Nephron (organoid): ENCODE measurements around the gene MEF2A.
A peak's percentile ranks its signal among the peaks of the same experiment; 100 is the strongest.
"Not testable (repeated sequence)": the region's sequence is repeated elsewhere in the genome, so short reads cannot be mapped to it uniquely, and the experiment has no call there.

Experiments used
- H3K27ac Mint-ChIP-seq, 3 experiments: 2 replicates each; pipeline ENCODE4 v1.8.0; 2020; ENCODE audit warnings: mixed read lengths in 3 of 3, mild to moderate bottlenecking in 2 of 3, moderate library complexity in 1 of 3
- H3K27me3 Mint-ChIP-seq: 2 replicates; pipeline ENCODE4 v1.8.0; 2021; ENCODE audit warnings: low read depth, mild to moderate bottlenecking, moderate library complexity, mixed read lengths
- H3K36me3 Mint-ChIP-seq: 2 replicates; pipeline ENCODE4 v1.8.0; 2020; ENCODE audit warnings: low read depth, mixed read lengths
- H3K4me1 Mint-ChIP-seq: 2 replicates; pipeline ENCODE4 v1.8.0; 2020; ENCODE audit warnings: mixed read lengths
- H3K4me3 Mint-ChIP-seq, 3 experiments: 2 replicates each; pipeline ENCODE4 v1.8.0; 2020; ENCODE audit warnings: mild to moderate bottlenecking in 3 of 3, mixed read lengths in 3 of 3, moderate library complexity in 2 of 3
- H3K9me3 Mint-ChIP-seq: 2 replicates; pipeline ENCODE4 v1.8.0; 2020; ENCODE audit warnings: mixed read lengths
- TF ChIP-seq, protein P1 (sequence below), 3 experiments: fragments of 200-600 bp; sonication (generic); IDR thresholded peaks; one replicate each; pipeline ENCODE4 v1.5.0; 2021; ENCODE audit warnings: antibody characterized with exemption in 3 of 3; ENCODE audit not compliant: unreplicated experiment in 3 of 3

The MEF2A gene

DNA sequence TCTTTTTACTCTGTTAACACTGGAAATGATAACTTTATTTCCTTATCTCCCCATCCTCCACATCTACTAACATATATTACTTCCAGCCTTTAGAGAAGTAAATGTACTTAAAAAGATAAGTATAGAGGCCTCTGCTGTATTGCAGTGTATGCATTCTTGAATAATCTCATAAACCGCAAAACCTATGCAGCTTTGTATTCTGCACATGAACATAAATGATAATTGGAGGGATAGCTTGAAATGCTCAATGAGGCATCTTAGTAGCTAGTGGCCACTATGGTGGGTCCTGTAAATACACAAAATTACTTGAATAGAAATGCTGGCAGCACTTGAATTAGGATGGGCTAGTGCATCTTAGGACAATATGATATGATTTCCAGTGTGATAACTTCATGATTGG lies 90.4 kb downstream of the MEF2A start:
- TF ChIP-seq, protein P1, sequence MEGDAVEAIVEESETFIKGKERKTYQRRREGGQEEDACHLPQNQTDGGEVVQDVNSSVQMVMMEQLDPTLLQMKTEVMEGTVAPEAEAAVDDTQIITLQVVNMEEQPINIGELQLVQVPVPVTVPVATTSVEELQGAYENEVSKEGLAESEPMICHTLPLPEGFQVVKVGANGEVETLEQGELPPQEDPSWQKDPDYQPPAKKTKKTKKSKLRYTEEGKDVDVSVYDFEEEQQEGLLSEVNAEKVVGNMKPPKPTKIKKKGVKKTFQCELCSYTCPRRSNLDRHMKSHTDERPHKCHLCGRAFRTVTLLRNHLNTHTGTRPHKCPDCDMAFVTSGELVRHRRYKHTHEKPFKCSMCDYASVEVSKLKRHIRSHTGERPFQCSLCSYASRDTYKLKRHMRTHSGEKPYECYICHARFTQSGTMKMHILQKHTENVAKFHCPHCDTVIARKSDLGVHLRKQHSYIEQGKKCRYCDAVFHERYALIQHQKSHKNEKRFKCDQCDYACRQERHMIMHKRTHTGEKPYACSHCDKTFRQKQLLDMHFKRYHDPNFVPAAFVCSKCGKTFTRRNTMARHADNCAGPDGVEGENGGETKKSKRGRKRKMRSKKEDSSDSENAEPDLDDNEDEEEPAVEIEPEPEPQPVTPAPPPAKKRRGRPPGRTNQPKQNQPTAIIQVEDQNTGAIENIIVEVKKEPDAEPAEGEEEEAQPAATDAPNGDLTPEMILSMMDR (IDR thresholded peaks at IDR 0.05; ENCODE audit: unreplicated experiment in 3 of 3) = no peak
- H3K27me3 Mint-ChIP-seq = no peaks in the 10 kb centered on the region
- no peaks in the 10 kb centered on the region for H3K4me1 Mint-ChIP-seq
- H3K9me3 Mint-ChIP-seq = no peaks in the 10 kb centered on the region
- no peak overlapping the region for H3K27ac Mint-ChIP-seq
- no peak overlapping the region for H3K4me3 Mint-ChIP-seq
- peaks cover 43% of the 10 kb centered on the region for H3K36me3 Mint-ChIP-seq

DNA sequence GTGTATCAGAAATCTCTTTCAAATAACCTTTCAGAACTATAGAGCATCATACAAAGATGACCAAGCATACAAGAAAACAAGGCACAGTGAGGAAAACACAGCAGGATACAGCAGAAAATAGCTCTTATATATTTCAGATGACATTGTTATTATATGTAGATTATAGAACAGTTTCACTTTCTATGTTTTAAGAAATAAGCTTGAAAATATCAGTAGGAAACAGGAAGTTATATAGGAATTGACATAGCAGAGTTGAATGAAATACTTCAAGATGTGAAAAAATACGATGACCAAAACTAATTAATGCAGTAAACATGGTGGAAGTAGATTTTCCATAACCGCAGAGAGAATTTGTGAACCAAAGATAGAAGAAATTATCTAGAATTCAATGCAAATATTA lies 92.2 kb downstream of the MEF2A start:
- H3K9me3 Mint-ChIP-seq = no peaks in the 10 kb centered on the region
- no peaks in the 10 kb centered on the region for H3K27me3 Mint-ChIP-seq
- H3K4me1 Mint-ChIP-seq = peaks cover 10% of the 10 kb centered on the region
- H3K27ac Mint-ChIP-seq = no peak overlapping the region
- peaks cover 29% of the 10 kb centered on the region for H3K36me3 Mint-ChIP-seq
- H3K4me3 Mint-ChIP-seq = no peak overlapping the region
- TF ChIP-seq, protein P1 (IDR thresholded peaks at IDR 0.05; ENCODE audit: unreplicated experiment in 3 of 3) = no peak

- Mint-ChIP-seq H3K9me3 (peaks cover 4% of the 10 kb centered on the region), H3K27ac (no peak overlapping the region), H3K36me3 (peaks cover 60% of the 10 kb centered on the region), H3K27me3 (no peaks in the 10 kb centered on the region), H3K4me3 (no peak overlapping the region), H3K4me1 (peaks cover 11% of the 10 kb centered on the region)
- TF ChIP-seq, protein P1 (IDR thresholded peaks at IDR 0.05; ENCODE audit: unreplicated experiment in 3 of 3) = no peak
These were observed 97.1 kb downstream of the MEF2A start for GRCh38 chr15:99662903-99663302.

- H3K4me3 Mint-ChIP-seq, H3K9me3 Mint-ChIP-seq: not testable (repeated sequence)
These were observed 100.3 kb downstream of the MEF2A start for GRCh38 chr15:99666073-99666472.

GRCh38 chr15:99668533-99669182 lies 102.9 kb downstream of the MEF2A start:
- peaks cover 57% of the 10 kb centered on the region for H3K36me3 Mint-ChIP-seq
- H3K27me3 Mint-ChIP-seq = no peaks in the 10 kb centered on the region
- no peaks in the 10 kb centered on the region for H3K4me1 Mint-ChIP-seq
- no peak overlapping the region for H3K27ac Mint-ChIP-seq
- TF ChIP-seq, protein P1 (IDR thresholded peaks at IDR 0.05; ENCODE audit: unreplicated experiment in 3 of 3) = no peak
- no peak overlapping the region for H3K4me3 Mint-ChIP-seq
- H3K9me3 Mint-ChIP-seq = peaks cover 4% of the 10 kb centered on the region

More at GRCh38 chr15:99666073-99666472, 100.3 kb downstream of the MEF2A start:
- peaks cover 44% of the 10 kb centered on the region for H3K36me3 Mint-ChIP-seq
- H3K27me3 Mint-ChIP-seq = not testable (repeated sequence)
- peaks cover 11% of the 10 kb centered on the region for H3K4me1 Mint-ChIP-seq
- peak overlapping the region in 1 of 3 experiments; percentile 65 for H3K27ac Mint-ChIP-seq

GRCh38 chr15:99669250-99669649 lies 103.5 kb downstream of the MEF2A start:
- peaks cover 4% of the 10 kb centered on the region for H3K9me3 Mint-ChIP-seq
- no peak overlapping the region for H3K27ac Mint-ChIP-seq
- H3K4me3 Mint-ChIP-seq = no peak overlapping the region
- TF ChIP-seq, protein P1 (IDR thresholded peaks at IDR 0.05; ENCODE audit: unreplicated experiment in 3 of 3) = no peak
- H3K27me3 Mint-ChIP-seq = no peaks in the 10 kb centered on the region
- peaks cover 55% of the 10 kb centered on the region for H3K36me3 Mint-ChIP-seq
- no peaks in the 10 kb centered on the region for H3K4me1 Mint-ChIP-seq
